Neural cell (in vitro differentiated cells): Measurements from ENCODE around the gene ARL5A. TPM values are rescaled to one million over a fixed set of nuclear protein-coding genes. Genes with fewer than 3 reads are reported as not detected.
"Not testable (repeated sequence)": the region's sequence is repeated elsewhere in the genome, so short reads cannot be mapped to it uniquely, and the experiment has no call there.

Source experiments
- H2AFZ ChIP-seq: fragments of 200-600, 300-800 bp; sonication (generic), shearing (Covaris generic); 2 replicates; pipeline ENCODE4 v1.6.0; 2014; ENCODE audit warnings: low read depth, mild to moderate bottlenecking, antibody characterized with exemption, low read length, moderate library complexity
- H3F3A ChIP-seq: fragments of 200-600 bp; shearing (Covaris generic); 2 replicates; pipeline ENCODE4 v1.6.1; 2016; ENCODE audit warnings: mild to moderate bottlenecking, moderate library complexity, mixed read lengths, antibody characterized with exemption, low read length; ENCODE audit not compliant: insufficient read depth, poor library complexity, severe bottlenecking
- H3K27ac ChIP-seq: fragments of 200-600, 300-800 bp; sonication (generic), shearing (Covaris generic); 2 replicates; pipeline ENCODE4 v1.5.1; 2014; ENCODE audit warnings: mild to moderate bottlenecking, low read length, moderate library complexity
- H3K27me3 ChIP-seq: fragments of 300-800, 200-600 bp; sonication (generic), shearing (Covaris generic); 2 replicates; pipeline ENCODE4 v1.6.0; 2014; ENCODE audit warnings: mild to moderate bottlenecking, low read depth, low read length, moderate library complexity; ENCODE audit not compliant: insufficient read depth
- H3K36me3 ChIP-seq: fragments of 300-800, 200-600 bp; sonication (generic), shearing (Covaris generic); 2 replicates; pipeline ENCODE4 v1.5.1; 2014; ENCODE audit warnings: mild to moderate bottlenecking, antibody characterized with exemption, low read length, moderate library complexity; ENCODE audit not compliant: insufficient read depth
- H3K4me2 ChIP-seq: fragments of 300-800, 200-600 bp; sonication (generic), shearing (Covaris generic); 2 replicates; pipeline ENCODE4 v1.6.0; 2014; ENCODE audit warnings: mild to moderate bottlenecking, low read length
- H3K4me3 ChIP-seq: fragments of 300-800, 200-600 bp; sonication (generic), shearing (Covaris generic); 2 replicates; pipeline ENCODE4 v1.5.1; 2014; ENCODE audit warnings: mild to moderate bottlenecking, low read length, moderate library complexity
- H3K79me2 ChIP-seq: fragments of 200-600 bp; shearing (Covaris generic); replicated peaks from 2 replicates; pipeline ENCODE4 v1.6.0; 2014; ENCODE audit warnings: mild to moderate bottlenecking, low read length, moderate library complexity; ENCODE audit not compliant: insufficient read depth
- H3K9ac ChIP-seq: fragments of 300-800, 200-600 bp; sonication (generic), shearing (Covaris generic); 2 replicates; pipeline ENCODE4 v1.6.1; 2016; ENCODE audit warnings: mild to moderate bottlenecking, low read length, mixed read lengths
- H3K9me2 ChIP-seq: fragments of 200-600 bp; shearing (Covaris generic); 2 replicates; pipeline ENCODE4 v1.6.1; 2016; ENCODE audit warnings: mild to moderate bottlenecking, low read length, mixed read lengths; ENCODE audit not compliant: insufficient read depth
- H3K9me3 ChIP-seq: fragments of 200-600, 300-800 bp; sonication (generic), shearing (Covaris generic); 2 replicates; pipeline ENCODE4 v1.6.1; 2016; ENCODE audit warnings: mild to moderate bottlenecking, mixed run types, low read length, moderate library complexity, mixed read lengths
- H4K20me1 ChIP-seq: fragments of 200-600 bp; shearing (Covaris generic); 2 replicates; pipeline ENCODE4 v1.6.1; 2016; ENCODE audit warnings: mild to moderate bottlenecking, mixed run types; ENCODE audit not compliant: insufficient read depth
- CTCF ChIP-seq: fragments of 450-650 bp; IDR thresholded peaks from 2 replicates; pipeline ENCODE4 v1.5.1; 2014; ENCODE audit warnings: antibody characterized with exemption, mild to moderate bottlenecking, moderate library complexity; ENCODE audit not compliant: poor library complexity, severe bottlenecking
- EP300 ChIP-seq: fragments of 450-650 bp; conservative IDR thresholded peaks from 2 replicates; pipeline ENCODE4 v1.6.1; 2014; ENCODE audit warnings: antibody characterized with exemption, mild to moderate bottlenecking, moderate library complexity; ENCODE audit not compliant: poor library complexity, severe bottlenecking
- EZH2 ChIP-seq: fragments of 200-600, 300-800 bp; shearing (Covaris generic), sonication (generic); IDR thresholded peaks from 2 replicates; pipeline ENCODE4 v1.6.1; 2014; ENCODE audit warnings: antibody characterized with exemption, low read length, borderline replicate concordance, mild to moderate bottlenecking; ENCODE audit not compliant: insufficient read depth, poor library complexity, severe bottlenecking
- MXI1 ChIP-seq: fragments of 450-650 bp; conservative IDR thresholded peaks from 2 replicates; pipeline ENCODE4 v1.6.1; 2014; ENCODE audit warnings: antibody characterized with exemption, mild to moderate bottlenecking; ENCODE audit not compliant: poor library complexity, severe bottlenecking
- POLR2AphosphoS5 ChIP-seq: IDR thresholded peaks from 2 replicates; pipeline ENCODE4 v1.6.1; 2012
- RAD21 ChIP-seq: fragments of 450-650 bp; conservative IDR thresholded peaks from 2 replicates; pipeline ENCODE4 v1.6.1; 2014; ENCODE audit warnings: antibody characterized with exemption, mild to moderate bottlenecking, moderate library complexity
- REST ChIP-seq: IDR thresholded peaks from 2 replicates; pipeline ENCODE4 v1.6.1; 2012; ENCODE audit warnings: borderline replicate concordance
- SMC3 ChIP-seq: fragments of 450-650 bp; conservative IDR thresholded peaks from 2 replicates; pipeline ENCODE4 v1.6.1; 2014; ENCODE audit warnings: antibody characterized with exemption, mild to moderate bottlenecking, moderate library complexity; ENCODE audit not compliant: poor library complexity
- TAF1 ChIP-seq: IDR thresholded peaks from 2 replicates; pipeline ENCODE4 v1.6.1; 2012; ENCODE audit warnings: low read depth
- polyA minus RNA-seq: library from RNA; depleted of rRNA, polyadenylated mRNA; stranded (reverse); fragments of >200 nt; gene quantifications from 2 replicates; pipeline ENCODE4 v1.2.3, GENCODE V29; 2014
- polyA plus RNA-seq: library from polyadenylated mRNA; depleted of rRNA; stranded (reverse); fragments of >200 nt; gene quantifications from 2 replicates; pipeline ENCODE4 v1.2.3, GENCODE V29; 2014

Gene ARL5A
- 21.6 and 48.5 TPM in 2 replicates for polyA plus RNA-seq
- polyA minus RNA-seq: 64.5 and 90.9 TPM in 2 replicates

DNA sequence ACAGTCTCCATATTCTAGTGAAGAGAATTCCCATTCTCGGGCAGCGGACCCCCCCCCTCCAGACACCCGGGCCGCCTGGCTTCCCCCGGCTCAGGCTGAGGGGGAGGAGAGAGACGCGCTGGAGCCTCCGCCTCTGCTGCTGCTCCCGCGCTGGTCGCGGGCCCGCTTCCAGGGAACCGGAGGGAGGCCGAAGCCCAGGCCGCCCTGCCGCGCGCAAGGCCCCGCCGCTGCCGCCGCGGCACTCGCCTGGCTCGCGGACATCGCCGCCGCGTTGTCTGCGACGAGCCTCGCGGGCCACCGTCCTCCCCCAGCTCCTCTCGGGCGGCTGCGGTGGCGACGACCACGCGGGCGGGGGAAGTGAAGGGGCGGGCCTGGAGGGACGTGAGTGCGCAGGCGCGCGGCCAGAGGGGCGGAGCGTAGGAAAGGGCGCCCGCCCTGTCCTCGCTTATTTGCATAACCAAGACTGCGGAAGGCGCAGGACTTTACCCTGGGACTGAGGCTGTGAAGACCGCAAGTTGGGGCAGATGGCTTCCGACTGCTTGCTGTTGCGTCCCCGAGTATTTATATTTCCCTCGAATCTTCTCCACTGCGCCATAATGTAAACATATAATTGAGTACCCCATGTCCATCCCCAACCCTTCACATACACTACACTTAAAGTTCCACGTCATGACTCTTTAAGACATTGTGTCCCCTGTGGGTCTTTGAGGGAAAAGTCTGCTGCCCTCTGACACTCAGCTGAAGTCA is at the start of gene ARL5A:
Gene ARL5A, minus strand, starts transcription at position 279 of the 747 bp plus-strand sequence. Its CDS starts 245 bp downstream, at position 34.
- no peak for TF ChIP-seq TAF1
- TF ChIP-seq POLR2AphosphoS5: peak; percentile 90
- TF ChIP-seq SMC3: peak; percentile 52
- peak; percentile 66 for TF ChIP-seq MXI1
- no peak for TF ChIP-seq CTCF
- TF ChIP-seq EP300: peak; percentile 58
- TF ChIP-seq RAD21: peak; percentile 41
- TF ChIP-seq REST: peak; percentile 55
- TF ChIP-seq EZH2: no peak
- Histone ChIP-seq H3K9ac (peak within 1 kb of the TSS; percentile 83), H3K79me2 (peaks cover 41% of the 10 kb centered on the region), H4K20me1 (no peaks in the 10 kb centered on the region), H3K27ac (peak within 1 kb of the TSS; percentile 67), H3K4me3 (peak within 1 kb of the TSS; percentile 80), H3K4me2 (peak within 1 kb of the TSS; percentile 56), H3F3A (no peaks in the 10 kb centered on the region), H3K27me3 (no peaks in the 10 kb centered on the region), H3K9me2 (no peaks in the 10 kb centered on the region), H2AFZ (peak within 1 kb of the TSS; percentile 80), H3K9me3 (no peaks in the 10 kb centered on the region), H3K36me3 (no peaks in the 10 kb centered on the region)

DNA sequence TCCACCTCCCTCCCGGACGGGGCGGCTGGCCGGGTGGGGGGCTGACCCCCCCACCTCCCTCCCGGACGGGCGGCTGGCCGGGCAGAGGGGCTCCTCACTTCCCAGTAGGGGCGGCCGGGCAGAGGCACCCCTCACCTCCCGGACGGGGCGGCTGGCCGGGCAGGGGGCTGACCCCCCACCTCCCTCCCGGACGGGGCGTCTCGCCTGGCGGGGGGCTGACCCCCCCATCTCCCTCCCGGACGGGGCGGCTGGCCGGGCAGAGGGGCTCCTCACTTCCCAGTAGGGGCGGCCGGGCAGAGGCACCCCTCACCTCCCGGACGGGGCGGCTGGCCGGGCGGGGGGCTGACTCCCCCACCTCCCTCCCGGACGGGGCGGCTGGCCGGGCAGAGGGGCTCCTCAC is 47.4 kb upstream of the ARL5A start:
- not testable (repeated sequence) for H3K27ac ChIP-seq, H3K36me3 ChIP-seq, H3K4me3 ChIP-seq, H2AFZ ChIP-seq, H3K4me2 ChIP-seq, H3K9me2 ChIP-seq, H3K9me3 ChIP-seq, H3K79me2 ChIP-seq, H3F3A ChIP-seq, H3K9ac ChIP-seq, H3K27me3 ChIP-seq, H4K20me1 ChIP-seq
